Measurements from ENCODE around the gene SLC16A6.
A peak's percentile ranks its signal among the peaks of the same experiment; 100 is the strongest.
"Not testable (repeated sequence)": the region's sequence is repeated elsewhere in the genome, so short reads cannot be mapped to it uniquely, and the experiment has no call there.

The SLC16A6 gene

DNA sequence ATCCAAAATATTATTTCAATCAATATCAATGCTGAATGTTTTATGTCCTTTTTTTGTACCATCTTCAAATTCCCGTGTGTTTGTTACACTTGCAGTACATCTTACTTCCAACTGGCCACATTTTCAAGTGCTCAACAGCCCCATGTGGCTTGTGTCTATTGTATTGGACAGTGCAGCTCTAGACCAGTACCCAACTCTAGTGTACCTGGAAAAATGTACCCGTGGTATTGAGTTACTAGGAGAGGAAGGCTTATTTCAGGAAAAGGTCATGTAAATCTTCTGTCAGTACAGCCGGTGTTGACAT, 31.3 kb downstream of the SLC16A6 start:
- H3K9ac ChIP-seq (ENCODE audit: low read length); H4K8ac ChIP-seq (ENCODE audit: low read depth, low read length); H2BK12ac ChIP-seq (ENCODE audit: low read length); H3K14ac ChIP-seq (ENCODE audit: low read length); H3K27me3 ChIP-seq (ENCODE audit: insufficient read depth, low read length); H3K18ac ChIP-seq (ENCODE audit: low read length); H4K12ac ChIP-seq (ENCODE audit: low read depth, low read length); H3K9me3 ChIP-seq (ENCODE audit: insufficient read depth, low read depth, low read length); DNase-seq; H3K4me1 ChIP-seq (ENCODE audit: control insufficient read depth in 1 of 2, insufficient read depth in 2 of 2, low read length in 2 of 2); H2BK120ac ChIP-seq (ENCODE audit: insufficient read depth, low read length, poor library complexity); H4K91ac ChIP-seq (ENCODE audit: low read depth, low read length); H2AK5ac ChIP-seq (ENCODE audit: low read length); H3K4ac ChIP-seq (ENCODE audit: low read depth, low read length); H2BK5ac ChIP-seq (ENCODE audit: low read depth, low read length, poor library complexity); H2AFZ ChIP-seq (ENCODE audit: insufficient read depth, low read length, poor library complexity); H3K79me1 ChIP-seq (ENCODE audit: low read length); H3K23ac ChIP-seq (ENCODE audit: low read length); H3K79me2 ChIP-seq (ENCODE audit: control insufficient read depth, insufficient read depth, low read length, poor library complexity); H3K4me2 ChIP-seq (ENCODE audit: low read length); H3K27ac ChIP-seq (ENCODE audit: low read depth, low read length); H3K4me3 ChIP-seq (ENCODE audit: low read depth, low read length): not testable (repeated sequence)
- peaks cover 4 to 10% of the 10 kb centered on the region in 2 experiments for H3K36me3 ChIP-seq (ENCODE audit: control insufficient read depth in 1 of 2, insufficient read depth in 2 of 2, low read length in 2 of 2)
- WGBS (ENCODE audit: extremely low coverage, insufficient coverage, insufficient read length) = no CpG with 5 or more reads among the region's 3 CpGs

DNA sequence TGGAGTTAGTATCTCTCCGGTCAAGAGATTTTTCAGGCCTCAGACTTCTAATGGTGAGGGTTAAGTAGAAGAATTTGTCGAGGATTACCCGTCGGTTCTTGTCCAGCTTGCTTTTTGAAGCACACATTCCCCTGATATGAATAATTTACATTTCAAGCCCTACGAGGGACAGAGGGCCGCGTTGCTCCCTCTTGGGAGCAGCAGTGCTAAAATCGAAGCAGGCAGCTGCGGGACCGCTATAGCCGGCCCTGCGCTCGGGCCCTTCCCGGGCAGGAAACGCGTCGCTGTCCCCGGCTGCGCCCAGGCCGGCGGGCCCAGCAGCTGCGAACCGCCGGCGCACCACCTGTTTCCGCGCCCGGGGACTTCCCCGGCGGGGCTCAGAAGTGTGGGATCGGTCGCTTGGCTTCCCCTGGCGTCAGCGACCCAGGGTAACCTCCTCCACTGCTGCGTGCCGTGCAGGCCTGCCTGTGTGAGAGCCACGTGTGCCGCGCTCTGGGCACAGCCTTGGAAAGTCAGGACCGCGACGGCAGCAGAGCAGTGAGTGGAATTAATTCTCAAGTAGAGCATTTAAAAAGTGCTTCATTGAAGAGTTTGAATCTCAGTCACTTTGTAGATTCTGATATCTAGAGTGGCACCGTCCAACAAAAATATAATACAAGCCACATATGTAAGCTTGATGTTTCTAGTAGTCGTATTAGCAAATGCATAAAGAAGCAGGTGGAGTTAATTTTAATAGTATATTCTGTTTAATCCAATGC, 31.9 kb downstream of the SLC16A6 start:
- no CpG with 5 or more reads among the region's 44 CpGs for WGBS (ENCODE audit: extremely low coverage, insufficient coverage, insufficient read length)
- H2BK5ac ChIP-seq (ENCODE audit: low read depth, low read length, poor library complexity); H3K14ac ChIP-seq (ENCODE audit: low read length); H2BK120ac ChIP-seq (ENCODE audit: insufficient read depth, low read length, poor library complexity); H3K79me1 ChIP-seq (ENCODE audit: low read length); H3K9ac ChIP-seq (ENCODE audit: low read length); H3K27me3 ChIP-seq (ENCODE audit: insufficient read depth, low read length); H3K4me3 ChIP-seq (ENCODE audit: low read depth, low read length); H3K79me2 ChIP-seq (ENCODE audit: control insufficient read depth, insufficient read depth, low read length, poor library complexity); H3K4me1 ChIP-seq (ENCODE audit: control insufficient read depth in 1 of 2, insufficient read depth in 2 of 2, low read length in 2 of 2); H3K4ac ChIP-seq (ENCODE audit: low read depth, low read length); H2AFZ ChIP-seq (ENCODE audit: insufficient read depth, low read length, poor library complexity); H4K12ac ChIP-seq (ENCODE audit: low read depth, low read length); H2AK5ac ChIP-seq (ENCODE audit: low read length); H3K9me3 ChIP-seq (ENCODE audit: insufficient read depth, low read depth, low read length); H3K27ac ChIP-seq (ENCODE audit: low read depth, low read length); H2BK12ac ChIP-seq (ENCODE audit: low read length); H3K23ac ChIP-seq (ENCODE audit: low read length); H3K18ac ChIP-seq (ENCODE audit: low read length): not testable (repeated sequence)
- Histone ChIP-seq H4K91ac (ENCODE audit: low read depth, low read length) (peak overlapping the region; percentile 14), H3K4me2 (ENCODE audit: low read length) (peak overlapping the region; percentile 41), H3K36me3 (ENCODE audit: control insufficient read depth in 1 of 2, insufficient read depth in 2 of 2, low read length in 2 of 2) (peaks cover 4 to 10% of the 10 kb centered on the region in 2 experiments), H4K8ac (ENCODE audit: low read depth, low read length) (peak overlapping the region; percentile 60)
- DNase-seq = peak; percentile 44 to 50

DNA sequence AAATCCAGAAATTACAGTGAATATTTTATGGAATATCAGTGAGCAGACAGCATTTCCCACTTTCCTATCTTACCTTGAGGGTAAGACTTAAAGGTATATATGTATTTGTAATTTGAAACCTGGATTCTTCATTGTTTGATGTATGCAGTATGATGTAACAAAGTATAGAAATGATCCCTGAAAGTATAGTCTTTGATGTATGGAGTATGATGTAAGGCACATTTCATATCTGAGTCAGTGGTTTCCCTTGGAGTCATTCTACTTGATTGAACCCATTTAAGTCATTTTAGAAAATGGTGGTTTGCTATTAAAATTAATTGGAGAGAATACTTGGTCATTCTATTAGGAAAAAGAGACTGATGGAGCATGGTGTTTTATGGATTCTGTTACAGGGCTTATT, 33.0 kb downstream of the SLC16A6 start:
- Histone ChIP-seq H2BK5ac (ENCODE audit: low read depth, low read length, poor library complexity) (no peak overlapping the region), H3K36me3 (ENCODE audit: control insufficient read depth in 1 of 2, insufficient read depth in 2 of 2, low read length in 2 of 2) (peaks cover 4 to 10% of the 10 kb centered on the region in 2 experiments), H3K79me2 (ENCODE audit: control insufficient read depth, insufficient read depth, low read length, poor library complexity) (no peaks in the 10 kb centered on the region), H2BK12ac (ENCODE audit: low read length) (no peak overlapping the region), H3K14ac (ENCODE audit: low read length) (no peak overlapping the region), H3K9me3 (ENCODE audit: insufficient read depth, low read depth, low read length) (no peaks in the 10 kb centered on the region), H3K27ac (ENCODE audit: low read depth, low read length) (no peak overlapping the region), H3K23ac (ENCODE audit: low read length) (no peak overlapping the region), H4K8ac (ENCODE audit: low read depth, low read length) (no peak overlapping the region), H2BK120ac (ENCODE audit: insufficient read depth, low read length, poor library complexity) (no peak overlapping the region), H3K9ac (ENCODE audit: low read length) (no peak overlapping the region), H3K4me3 (ENCODE audit: low read depth, low read length) (no peak overlapping the region), H3K4me1 (ENCODE audit: control insufficient read depth in 1 of 2, insufficient read depth in 2 of 2, low read length in 2 of 2) (no peaks in the 10 kb centered on the region), H2AFZ (ENCODE audit: insufficient read depth, low read length, poor library complexity) (no peak overlapping the region), H4K12ac (ENCODE audit: low read depth, low read length) (no peak overlapping the region), H3K79me1 (ENCODE audit: low read length) (no peaks in the 10 kb centered on the region), H4K91ac (ENCODE audit: low read depth, low read length) (no peak overlapping the region), H3K4ac (ENCODE audit: low read depth, low read length) (no peak overlapping the region), H3K18ac (ENCODE audit: low read length) (no peak overlapping the region), H3K27me3 (ENCODE audit: insufficient read depth, low read length) (no peaks in the 10 kb centered on the region), H3K4me2 (ENCODE audit: low read length) (no peak overlapping the region), H2AK5ac (ENCODE audit: low read length) (no peak overlapping the region)
- DNase-seq = no peak

DNA sequence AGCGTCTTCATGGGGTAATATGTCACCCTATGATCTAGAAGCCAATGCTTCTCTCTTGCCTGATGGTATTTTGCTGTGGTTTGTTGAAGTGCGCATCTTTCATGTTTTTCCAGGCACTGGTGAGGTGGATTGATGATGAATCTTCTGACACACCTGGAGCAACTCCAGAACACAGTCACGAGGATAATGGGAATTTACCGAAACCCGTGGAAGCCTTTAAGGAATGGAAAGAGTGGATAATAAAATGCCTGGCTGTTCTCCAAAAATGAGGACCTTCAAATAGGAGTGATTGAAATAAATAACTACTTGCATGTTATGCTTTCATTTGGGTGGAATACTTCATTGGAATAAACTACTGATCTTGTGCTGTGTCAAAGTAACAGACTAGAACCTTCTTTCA, 34.2 kb downstream of the SLC16A6 start:
- H4K12ac ChIP-seq (ENCODE audit: low read depth, low read length); H3K4me1 ChIP-seq (ENCODE audit: control insufficient read depth in 1 of 2, insufficient read depth in 2 of 2, low read length in 2 of 2): not testable (repeated sequence)

More for the DNA sequence above, 34.2 kb downstream of the SLC16A6 start:
- not testable (repeated sequence) for H3K23ac ChIP-seq (ENCODE audit: low read length); H2BK5ac ChIP-seq (ENCODE audit: low read depth, low read length, poor library complexity); H3K9me3 ChIP-seq (ENCODE audit: insufficient read depth, low read depth, low read length); DNase-seq; H2BK12ac ChIP-seq (ENCODE audit: low read length); H3K14ac ChIP-seq (ENCODE audit: low read length); H3K27ac ChIP-seq (ENCODE audit: low read depth, low read length); H3K9ac ChIP-seq (ENCODE audit: low read length); H2AK5ac ChIP-seq (ENCODE audit: low read length); H4K91ac ChIP-seq (ENCODE audit: low read depth, low read length); H3K18ac ChIP-seq (ENCODE audit: low read length); H2AFZ ChIP-seq (ENCODE audit: insufficient read depth, low read length, poor library complexity); H3K79me2 ChIP-seq (ENCODE audit: control insufficient read depth, insufficient read depth, low read length, poor library complexity); H3K4ac ChIP-seq (ENCODE audit: low read depth, low read length); H3K27me3 ChIP-seq (ENCODE audit: insufficient read depth, low read length); H3K4me3 ChIP-seq (ENCODE audit: low read depth, low read length); H3K79me1 ChIP-seq (ENCODE audit: low read length); H3K4me2 ChIP-seq (ENCODE audit: low read length); H2BK120ac ChIP-seq (ENCODE audit: insufficient read depth, low read length, poor library complexity); H4K8ac ChIP-seq (ENCODE audit: low read depth, low read length)
- peaks cover 4 to 10% of the 10 kb centered on the region in 2 experiments for H3K36me3 ChIP-seq (ENCODE audit: control insufficient read depth in 1 of 2, insufficient read depth in 2 of 2, low read length in 2 of 2)
- WGBS (ENCODE audit: extremely low coverage, insufficient coverage, insufficient read length) = no CpG with 5 or more reads among the region's 5 CpGs

Measured in trophoblast cell (in vitro differentiated cells and primary cell).